NCI-H2196 (cell line): ENCODE results near the gene ZC3H14.

Source experiments
- DNase-seq: peaks from one replicate; lab custom pipeline; 2025; ENCODE audit not compliant: unreplicated experiment; lab: John Stamatoyannopoulos, UW

The ZC3H14 gene

DNA sequence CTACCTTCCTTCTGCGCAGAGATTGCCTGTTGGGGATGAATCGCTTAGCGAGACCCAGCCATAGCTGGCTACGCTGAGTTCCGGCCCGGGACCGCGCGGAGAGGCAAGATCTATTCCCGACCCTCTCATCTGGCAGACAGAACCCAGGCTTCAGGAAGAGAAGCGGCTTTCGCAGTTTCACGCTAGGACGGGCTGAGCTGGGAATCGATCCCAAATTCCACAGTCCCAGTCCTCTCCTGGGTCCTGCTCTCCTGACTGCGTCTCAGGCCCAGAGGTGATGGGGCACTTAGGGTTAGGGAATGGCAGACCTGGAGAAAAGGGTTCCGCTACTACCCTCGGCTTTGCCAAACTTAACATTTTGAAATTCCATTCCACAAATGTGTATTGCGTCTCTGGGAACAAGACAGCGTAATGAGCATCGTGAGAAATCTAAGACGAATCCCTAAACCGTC is 10.8 kb upstream of the ZC3H14 start:
- DNase-seq, result no peak

GRCh38 chr14:88552876-88553275 is 10.0 kb upstream of the ZC3H14 start:
- DNase-seq, result no peak

- DNase-seq, result no peak
Measured at GRCh38 chr14:88553886-88554456, 8.9 kb upstream of the ZC3H14 start.

GRCh38 chr14:88554457-88555286 is 8.2 kb upstream of the ZC3H14 start, which contains the start of gene PTPN21:
TSS of gene PTPN21 (minus strand) at chr14:88555007. CDS start at chr14:88550417, 4,590 bp downstream.
- peak; percentile 37 for DNase-seq

- no peak for DNase-seq
Measured at GRCh38 chr14:88556581-88556980, 6.3 kb upstream of the ZC3H14 start.

DNA sequence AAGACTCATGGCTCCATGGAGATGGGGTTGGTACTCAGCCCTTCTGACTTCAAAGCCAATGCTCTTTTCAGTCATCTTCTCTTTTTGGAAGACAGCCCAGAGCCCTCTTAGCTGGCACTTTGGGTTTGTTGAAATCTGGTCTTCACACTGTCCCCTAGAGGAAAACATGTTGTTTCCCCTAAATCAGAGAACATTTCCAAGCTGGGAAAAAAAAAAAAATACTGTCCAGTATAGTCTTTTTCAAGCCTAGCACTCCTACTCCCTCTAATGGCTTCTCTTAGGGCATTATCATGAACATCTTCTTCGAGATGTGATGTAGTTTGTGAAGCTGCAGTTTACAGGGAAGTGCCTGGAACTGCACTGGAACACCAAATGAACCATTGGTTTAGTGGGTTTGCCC is 3.0 kb upstream of the ZC3H14 start:
- DNase-seq, result no peak

- no peak for DNase-seq
Measured at GRCh38 chr14:88562532-88562830, 356 bp upstream of the ZC3H14 start.

- DNase-seq, result no peak
Measured at GRCh38 chr14:88563845-88564244, 1.0 kb downstream of the ZC3H14 start.

DNA sequence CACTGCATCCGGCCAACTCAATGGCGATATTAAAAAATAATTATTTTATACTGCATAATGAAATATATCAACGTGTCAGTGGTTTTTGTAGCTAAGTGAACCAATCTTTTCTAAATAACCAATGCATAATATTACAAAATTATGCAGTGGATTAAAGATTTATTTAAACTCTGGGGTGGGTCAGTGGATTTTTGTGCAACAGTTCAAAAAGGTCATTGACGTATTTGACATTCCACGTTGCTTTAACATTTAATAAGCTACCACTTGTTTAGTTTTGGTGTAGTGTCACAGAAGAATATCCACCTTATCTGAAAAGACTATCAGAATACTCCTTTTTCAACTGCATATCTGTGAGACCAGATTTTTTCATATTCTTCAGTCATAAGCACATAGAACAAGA is 2.6 kb downstream of the ZC3H14 start:
- no peak for DNase-seq

DNA sequence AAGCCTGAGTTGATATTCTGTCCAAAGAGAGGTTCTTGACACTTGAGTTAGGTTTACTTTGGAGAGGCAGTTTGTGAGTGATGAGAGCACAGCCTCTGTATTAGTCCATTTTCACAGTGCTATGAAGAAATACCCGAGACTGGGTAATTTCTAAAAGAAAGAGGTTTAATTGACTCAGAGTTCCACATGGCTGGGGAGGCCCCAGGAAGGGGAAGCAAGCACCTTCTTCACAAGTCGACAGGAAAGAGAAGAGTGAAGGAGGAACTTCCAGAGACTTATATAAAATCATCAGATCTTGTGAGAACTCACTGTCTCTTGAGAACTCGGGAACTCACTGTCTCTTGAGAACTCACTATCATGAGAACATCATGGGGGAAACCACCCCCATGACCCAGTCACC is 5.4 kb downstream of the ZC3H14 start:
- DNase-seq, result no peak

- no peak for DNase-seq
Measured at GRCh38 chr14:88572117-88572516, 9.3 kb downstream of the ZC3H14 start.

- no peak for DNase-seq
Measured at GRCh38 chr14:88576222-88576621, 13.4 kb downstream of the ZC3H14 start.

DNA sequence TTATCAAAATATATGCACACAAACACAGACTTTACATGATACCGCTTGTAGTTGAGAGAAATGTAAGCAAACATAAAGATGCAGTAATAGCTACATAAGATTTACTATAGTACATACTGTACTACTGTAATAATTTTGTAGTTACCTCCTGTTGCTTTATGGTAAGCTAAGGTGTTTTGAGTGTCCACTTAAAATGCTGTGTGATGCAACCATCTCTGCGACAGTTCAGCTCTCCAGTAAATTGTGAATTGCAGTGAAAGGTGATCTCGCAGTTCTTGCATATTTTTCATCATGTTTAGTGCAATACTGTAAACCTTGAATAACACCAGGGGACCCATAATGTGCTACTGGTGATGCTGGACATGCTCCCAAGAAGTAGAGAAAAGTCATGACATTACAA is 21.6 kb downstream of the ZC3H14 start:
- DNase-seq, result no peak

GRCh38 chr14:88588081-88588480 is 25.2 kb downstream of the ZC3H14 start:
- DNase-seq, result no peak

- DNase-seq, result no peak
Measured at GRCh38 chr14:88590173-88590572, 27.3 kb downstream of the ZC3H14 start.

DNA sequence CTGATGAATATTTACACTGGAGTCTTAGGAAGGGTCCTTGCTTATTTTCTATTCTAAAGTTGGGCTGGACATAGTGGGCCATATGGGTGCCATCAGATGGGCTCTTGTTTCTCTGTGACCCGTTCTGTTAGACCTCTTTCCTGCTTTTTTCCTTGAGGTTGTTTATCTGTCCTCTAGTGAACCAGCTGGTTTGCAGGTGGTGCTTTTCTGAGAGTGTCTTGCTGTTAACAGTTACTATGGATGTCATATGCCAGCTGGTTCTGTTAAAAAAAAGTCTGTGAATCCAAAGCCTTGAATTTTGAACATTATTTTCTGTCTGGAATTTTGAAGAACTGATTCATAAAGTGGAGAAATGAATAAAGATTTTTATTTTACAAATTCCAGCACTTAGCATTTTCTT is 29.2 kb downstream of the ZC3H14 start:
- no peak for DNase-seq

- no peak for DNase-seq
Measured at GRCh38 chr14:88597038-88597437, 34.2 kb downstream of the ZC3H14 start.

DNA sequence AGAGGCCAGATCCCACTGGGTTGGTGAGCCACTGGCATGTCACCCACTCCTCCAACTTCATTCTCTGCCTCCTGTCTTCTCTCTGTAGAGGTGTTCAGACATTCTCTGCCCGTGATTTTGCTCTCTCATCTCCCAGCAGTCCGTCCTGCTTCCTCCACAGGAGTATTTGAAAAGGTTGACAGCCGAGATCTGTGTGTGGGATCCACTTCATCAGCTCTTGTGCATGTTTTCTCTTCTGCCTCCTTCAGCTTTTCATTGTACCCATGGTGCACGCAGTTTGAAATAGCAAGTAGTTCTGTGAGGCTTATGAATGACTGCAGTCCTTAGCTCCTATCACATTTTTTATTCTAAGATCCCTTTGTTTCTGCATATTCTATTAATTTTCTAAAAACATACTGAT is 34.8 kb downstream of the ZC3H14 start:
- DNase-seq, result no peak

DNA sequence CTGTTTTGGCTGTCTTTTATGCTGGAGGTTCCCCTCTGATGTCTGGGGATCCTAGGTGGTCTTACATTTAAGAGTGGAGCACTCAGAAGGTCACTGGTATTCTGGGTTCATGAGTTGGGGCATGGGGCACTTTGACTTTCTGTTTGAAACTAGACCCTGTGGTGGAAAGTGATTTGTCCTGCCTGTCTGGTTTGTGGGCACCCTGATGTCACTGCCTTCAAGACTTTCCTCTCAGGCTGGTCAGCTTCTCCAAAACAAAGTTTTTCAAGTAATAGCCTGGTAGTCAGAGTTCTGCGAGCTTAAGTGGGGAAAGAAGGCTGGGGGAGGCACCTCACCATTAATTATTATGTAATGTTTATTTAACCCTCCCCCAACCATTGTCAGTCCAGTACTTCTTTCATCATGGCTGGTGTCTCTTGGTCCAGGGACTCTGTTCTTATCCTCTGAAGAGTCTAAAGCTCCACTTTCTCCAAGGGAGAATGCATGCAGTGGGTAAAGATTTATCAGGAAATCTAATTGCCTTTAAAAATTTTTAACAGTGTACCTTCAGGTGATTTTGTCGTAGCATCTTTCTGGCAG is 35.3 kb downstream of the ZC3H14 start:
- no peak for DNase-seq

- no peak for DNase-seq
Measured at GRCh38 chr14:88599326-88599725, 36.5 kb downstream of the ZC3H14 start.

- no peak for DNase-seq
Measured at GRCh38 chr14:88599761-88600439, 37.1 kb downstream of the ZC3H14 start.

GRCh38 chr14:88604212-88604611 is 41.4 kb downstream of the ZC3H14 start:
- DNase-seq, result no peak
